GM21367 (cell line): ENCODE data around the gene DKKL1.
A peak's percentile ranks its signal among the peaks of the same experiment; 100 is the strongest.
"Not testable (repeated sequence)": the region's sequence is repeated elsewhere in the genome, so short reads cannot be mapped to it uniquely, and the experiment has no call there.

Experiments used
- ATAC-seq: cut with Tn5 transposase; IDR thresholded peaks from one replicate; pipeline ENCODE4 v1.9.1; 2021; ENCODE audit not compliant: unreplicated experiment

The DKKL1 gene

DNA sequence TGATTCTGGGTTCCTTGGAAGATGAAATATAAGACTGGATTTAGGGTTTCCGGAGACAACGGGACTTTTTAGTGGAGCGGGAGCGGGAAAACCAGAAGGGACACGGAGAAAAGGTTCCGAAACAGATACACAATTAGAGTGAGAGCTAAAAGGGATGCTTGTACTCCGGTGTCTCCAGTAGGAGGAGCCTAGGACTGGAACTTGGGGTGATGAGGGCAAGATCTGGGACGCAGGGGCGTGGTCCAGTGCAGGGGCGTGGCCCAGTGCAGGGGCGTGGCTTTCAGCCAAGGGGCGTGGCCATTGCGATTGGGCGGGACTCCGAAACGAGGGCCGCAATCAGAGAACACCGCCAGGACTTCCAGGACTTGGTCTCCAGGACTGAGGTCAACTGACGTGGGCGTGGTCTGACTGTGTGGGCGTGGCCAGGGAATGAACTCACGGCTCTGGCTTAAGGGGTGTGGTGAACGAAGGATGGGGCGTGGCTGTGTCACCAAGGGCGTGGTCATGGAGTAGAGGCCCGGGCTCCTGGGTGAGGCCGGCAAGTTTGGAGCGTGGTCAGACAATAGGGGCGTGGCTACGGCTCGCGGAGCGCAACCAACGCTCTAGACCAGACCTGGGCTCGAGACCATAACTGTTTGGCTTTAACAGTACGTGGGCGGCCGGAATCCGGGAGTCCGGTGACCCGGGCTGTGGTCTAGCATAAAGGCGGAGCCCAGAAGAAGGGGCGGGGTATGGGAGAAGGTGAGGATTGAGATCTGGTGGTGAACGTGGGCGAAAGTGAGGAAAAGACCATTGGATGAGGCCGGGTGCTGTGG lies at the start of gene DKKL1:
DKKL1 (plus strand) TSS at position 610 of the 815 bp plus-strand sequence; CDS start at position 732, 122 bp downstream.
- ATAC-seq: no peak

- ATAC-seq: no peak
Measured at GRCh38 chr19:49315111-49315510, 48.6 kb upstream of the DKKL1 start.

- no peak for ATAC-seq
Measured at GRCh38 chr19:49316284-49316683, 47.4 kb upstream of the DKKL1 start.

GRCh38 chr19:49318296-49318695 lies 45.4 kb upstream of the DKKL1 start:
- no peak for ATAC-seq

- no peak for ATAC-seq
Measured at GRCh38 chr19:49324801-49325576, 38.7 kb upstream of the DKKL1 start, which contains the start of gene SLC6A16. Gene SLC6A16, minus strand, starts transcription at chr19:49325191. Its CDS starts 13,844 bp downstream, at chr19:49311347.

DNA sequence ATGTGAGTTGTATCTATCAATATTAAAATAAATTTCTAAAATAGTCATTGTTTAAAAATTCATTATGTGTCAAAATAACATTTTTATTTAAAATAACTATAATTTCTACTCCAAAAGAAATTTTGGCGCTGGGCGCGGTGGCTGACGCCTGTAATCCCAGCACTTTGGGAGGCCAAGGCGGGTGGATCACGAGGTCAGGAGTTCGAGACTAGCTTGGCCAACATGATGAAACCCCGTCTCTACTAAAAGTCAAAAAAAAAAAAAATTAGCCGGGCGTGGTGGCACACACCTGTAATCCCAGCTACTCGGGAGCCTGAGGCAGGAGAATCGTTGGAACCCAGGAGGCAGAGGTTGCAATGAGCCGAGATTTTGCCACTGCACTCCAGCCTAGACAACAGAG lies 37.9 kb upstream of the DKKL1 start:
- ATAC-seq: not testable (repeated sequence)

DNA sequence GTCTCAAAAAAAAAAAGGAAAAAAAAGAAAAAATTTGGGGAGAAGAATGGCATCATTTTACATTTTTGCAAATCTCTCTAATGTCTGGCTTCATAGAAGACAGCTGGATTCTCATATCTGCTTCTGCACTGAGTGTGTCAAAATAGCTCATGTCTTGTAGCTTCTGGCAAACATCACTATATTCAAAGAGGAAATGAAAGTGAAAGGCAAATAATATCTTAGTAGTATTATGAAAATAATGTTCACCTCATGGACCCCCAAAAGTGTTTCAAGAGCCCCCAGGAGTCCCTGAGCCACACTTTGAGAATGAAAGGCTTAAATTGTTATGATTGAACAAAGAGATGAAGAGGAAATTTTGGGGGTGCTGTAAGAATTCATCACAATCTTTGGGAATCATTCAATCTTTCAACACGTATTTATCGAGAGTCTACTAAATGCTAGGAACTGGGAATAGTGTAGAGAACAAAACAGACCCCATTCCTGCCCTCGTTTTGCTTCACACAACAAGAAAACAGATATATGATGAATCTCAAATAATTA lies 37.4 kb upstream of the DKKL1 start:
- ATAC-seq: no peak

- no peak for ATAC-seq
Measured at GRCh38 chr19:49327878-49328544, 35.7 kb upstream of the DKKL1 start.

GRCh38 chr19:49328741-49329140 lies 34.9 kb upstream of the DKKL1 start:
- no peak for ATAC-seq

DNA sequence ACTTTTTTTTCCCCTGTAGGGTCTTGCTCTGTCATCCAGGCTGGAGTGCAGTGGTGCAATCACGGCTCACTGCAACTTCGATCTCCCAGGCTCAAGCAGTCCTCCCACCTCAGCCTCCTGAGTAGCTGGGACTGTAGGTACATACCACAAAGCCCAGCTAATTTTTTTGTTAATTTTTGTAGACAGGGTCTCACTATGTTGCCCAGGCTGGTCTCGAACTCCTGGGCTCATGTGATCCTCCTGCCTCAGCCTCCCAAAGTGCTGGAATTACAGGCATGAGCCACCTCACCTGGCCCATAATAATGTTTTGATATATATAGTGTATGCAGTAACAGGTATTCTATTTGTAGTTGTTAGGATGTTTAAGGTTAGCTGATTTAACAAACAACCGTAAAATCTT lies 32.5 kb upstream of the DKKL1 start:
- not testable (repeated sequence) for ATAC-seq

- peak; percentile 20 for ATAC-seq
Measured at GRCh38 chr19:49331616-49332055, 32.0 kb upstream of the DKKL1 start.

GRCh38 chr19:49332691-49333417 lies 30.8 kb upstream of the DKKL1 start:
- not testable (repeated sequence) for ATAC-seq

DNA sequence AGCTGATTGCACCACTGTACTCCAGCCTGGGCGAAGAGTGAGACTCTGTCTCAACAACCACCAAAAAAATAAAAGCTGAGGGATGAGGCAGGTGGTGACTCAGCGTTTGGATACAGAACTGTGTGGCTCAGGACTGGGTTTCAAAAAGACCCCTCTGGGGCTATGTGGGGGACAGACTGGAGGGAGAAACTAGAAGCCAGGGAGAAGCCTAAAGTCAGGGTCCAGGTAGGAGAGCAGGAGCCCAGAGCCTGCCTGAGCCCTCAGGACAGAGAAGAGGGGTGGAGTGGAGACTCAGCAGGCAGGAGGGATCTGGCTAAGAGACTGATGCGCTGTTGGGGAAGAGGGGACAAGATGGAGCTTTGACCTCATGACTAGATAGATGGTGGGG lies 30.3 kb upstream of the DKKL1 start:
- ATAC-seq: no peak

GRCh38 chr19:49333811-49334288 lies 29.8 kb upstream of the DKKL1 start:
- peak; percentile 45 for ATAC-seq

DNA sequence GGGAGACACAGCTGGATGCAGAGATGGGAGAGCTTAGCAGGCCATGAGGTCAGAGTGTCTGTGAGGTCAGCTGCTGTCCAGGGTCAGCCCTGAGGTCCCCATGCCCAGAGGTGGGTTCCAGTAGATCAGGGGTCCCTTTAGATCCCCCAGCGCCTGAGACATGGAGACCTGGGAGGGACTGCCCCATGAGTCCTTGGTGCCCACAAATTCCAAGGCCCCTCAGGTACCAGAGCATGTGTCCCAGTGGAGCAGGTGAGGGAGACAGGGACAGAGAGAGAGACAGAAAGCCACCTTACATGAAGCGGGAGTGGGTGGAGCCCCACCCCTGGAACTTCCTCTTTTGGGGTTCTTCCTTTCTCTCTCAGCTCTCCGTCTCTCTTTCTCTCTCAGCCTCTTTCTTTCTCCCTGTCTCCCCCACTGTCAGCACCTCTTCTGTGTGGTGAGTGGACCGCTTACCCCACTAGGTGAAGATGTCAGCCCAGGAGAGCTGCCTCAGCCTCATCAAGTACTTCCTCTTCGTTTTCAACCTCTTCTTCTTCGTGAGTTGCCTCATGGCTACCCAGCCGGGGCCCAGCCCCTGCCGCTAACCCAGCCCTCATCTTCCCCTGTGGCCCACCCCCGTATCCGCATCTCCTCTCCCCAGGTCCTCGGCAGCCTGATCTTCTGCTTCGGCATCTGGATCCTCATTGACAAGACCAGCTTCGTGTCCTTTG lies 28.4 kb upstream of the DKKL1 start, which contains the start of gene CD37:
CD37 (plus strand) TSS at position 336 of the 713 bp plus-strand sequence; CDS start at position 471, 135 bp downstream.
- no peak for ATAC-seq

DNA sequence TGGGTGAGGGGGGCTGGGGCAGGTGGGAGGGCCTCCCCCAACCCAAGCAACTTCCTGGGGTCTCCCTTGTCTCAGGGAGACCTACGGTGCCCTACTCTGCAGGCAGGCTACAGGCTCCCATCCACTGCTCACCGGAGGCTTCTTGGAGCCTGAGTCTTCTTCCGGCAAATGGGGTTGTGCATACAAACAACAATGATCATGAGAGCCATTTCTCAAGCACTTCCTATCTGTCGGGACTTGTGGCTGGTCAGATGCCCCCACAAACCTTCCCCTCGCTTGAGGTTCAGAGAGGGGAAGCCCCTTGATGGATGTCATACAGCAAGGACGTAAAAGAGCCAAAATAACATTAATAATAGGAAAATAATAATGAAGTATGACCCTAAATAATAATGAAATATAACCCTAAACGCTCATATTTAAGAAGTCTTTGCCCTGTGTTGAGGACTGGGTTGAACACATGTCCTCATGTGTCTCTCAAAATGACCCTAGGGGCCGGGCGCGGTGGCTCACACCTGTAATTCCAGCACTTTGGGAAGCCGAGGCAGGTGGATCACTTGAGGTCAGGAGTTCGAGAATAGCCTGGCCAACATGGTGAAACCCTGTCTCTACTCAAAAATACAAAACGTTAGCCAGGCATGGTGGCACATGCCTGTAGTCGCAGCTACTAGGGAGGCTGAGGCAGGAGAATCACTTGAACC lies 27.7 kb upstream of the DKKL1 start:
- no peak for ATAC-seq

GRCh38 chr19:49336482-49337266 lies 27.0 kb upstream of the DKKL1 start:
- no peak for ATAC-seq
